SK-N-SH (cell line): ENCODE results near the gene KRT36. TPM values are rescaled to one million over a fixed set of nuclear protein-coding genes. Genes with fewer than 3 reads are reported as not detected.

Experiments
- CTCF ChIA-PET: fragments of 300-600, 350-600 bp; formaldehyde crosslinking; extraction: SDS; loops from one replicate; lab custom pipeline; 2021; lab: Yijun Ruan, JAX
- POLR2A ChIA-PET: fragments of 350-600 bp; sonication (Branson Sonifier 250); formaldehyde crosslinking; extraction: SDS; loops from one replicate; lab custom pipeline; 2020; ENCODE audit warnings: antibody characterized with exemption, inconsistent platforms; lab: Yijun Ruan, JAX
- DNase-seq: peaks from one replicate; pipeline ENCODE4 v3.0.0; 2012
- H2AFZ ChIP-seq: fragments of 200-600 bp; sonication (generic); 2 replicates; pipeline ENCODE4 v1.8.1; 2016; ENCODE audit warnings: antibody characterized with exemption, mild to moderate bottlenecking, low read depth
- H3F3A ChIP-seq: fragments of 200-600 bp; sonication (generic); replicated peaks from 2 replicates; pipeline ENCODE3; 2016; ENCODE audit warnings: antibody characterized with exemption, mild to moderate bottlenecking; ENCODE audit not compliant: insufficient read depth
- H3K27ac ChIP-seq, 2 experiments: fragments of 200-500 bp in 1 of 2; fragments of 200-600 bp in 1 of 2; sonication (Bioruptor generic) in 1 of 2; sonication (generic), shearing (Covaris generic) in 1 of 2; 2 replicates each; pipeline versions ENCODE4 v1.5.1 to v1.6.1; 2014 to 2016; ENCODE audit warnings: low read depth in 2 of 2, inconsistent platforms in 1 of 2, low read length in 1 of 2, mild to moderate bottlenecking in 1 of 2, mixed read lengths in 1 of 2
- H3K27me3 ChIP-seq: fragments of 200-600 bp; sonication (generic), shearing (Covaris generic); 2 replicates; pipeline ENCODE4 v1.6.1; 2016; ENCODE audit warnings: mixed run types; ENCODE audit not compliant: insufficient read depth
- H3K36me3 ChIP-seq, 2 experiments: fragments of 200-500 bp in 1 of 2; fragments of 200-600 bp in 1 of 2; sonication (Bioruptor generic) in 1 of 2; sonication (generic) in 1 of 2; replicated peaks in 1 of 2; 2 replicates each; pipeline versions ENCODE3 to v1.5.1; 2014 to 2016; ENCODE audit warnings: low read length in 1 of 2, mild to moderate bottlenecking in 1 of 2; ENCODE audit not compliant: insufficient read depth in 2 of 2, control insufficient read depth in 1 of 2
- H3K4me1 ChIP-seq, 2 experiments: fragments of 200-500 bp in 1 of 2; fragments of 200-600 bp in 1 of 2; sonication (Bioruptor generic) in 1 of 2; sonication (generic), shearing (Covaris generic) in 1 of 2; 2 replicates each; pipeline versions ENCODE4 v1.5.1 to v1.6.1; 2014 to 2016; ENCODE audit warnings: low read depth in 1 of 2, low read length in 1 of 2, mixed run types in 1 of 2; ENCODE audit not compliant: insufficient read depth in 2 of 2, control insufficient read depth in 1 of 2
- H3K4me2 ChIP-seq: fragments of 200-600 bp; sonication (generic), shearing (Covaris generic); 2 replicates; pipeline ENCODE4 v1.6.1; 2017; ENCODE audit warnings: mixed run types
- H3K4me3 ChIP-seq, 2 experiments: fragments of 200-500 bp in 1 of 2; fragments of 200-600 bp in 1 of 2; sonication (Bioruptor generic) in 1 of 2; sonication (generic), shearing (Covaris generic) in 1 of 2; 2 replicates each; pipeline versions ENCODE4 v1.5.1 to v1.8.1; 2014 to 2016; ENCODE audit warnings: low read depth in 2 of 2, inconsistent platforms in 1 of 2, low read length in 1 of 2, mild to moderate bottlenecking in 1 of 2, mixed read lengths in 1 of 2, moderate library complexity in 1 of 2
- H3K79me2 ChIP-seq: fragments of 200-600 bp; sonication (generic); 2 replicates; pipeline ENCODE4 v1.8.1; 2017; ENCODE audit warnings: mild to moderate bottlenecking; ENCODE audit not compliant: insufficient read depth
- H3K9ac ChIP-seq: fragments of 200-600 bp; sonication (generic); 2 replicates; pipeline ENCODE4 v1.6.1; 2017; ENCODE audit warnings: mixed run types
- H3K9me2 ChIP-seq: fragments of 200-600 bp; sonication (generic); 2 replicates; pipeline ENCODE4 v1.6.1; 2017; ENCODE audit warnings: mixed run types
- H3K9me3 ChIP-seq: fragments of 200-600 bp; sonication (generic); 2 replicates; pipeline ENCODE4 v1.6.1; 2017; ENCODE audit warnings: mixed run types, mild to moderate bottlenecking, moderate library complexity
- H4K20me1 ChIP-seq: fragments of 200-600 bp; sonication (generic); 2 replicates; pipeline ENCODE4 v1.6.1; 2017; ENCODE audit warnings: mild to moderate bottlenecking, mixed run types; ENCODE audit not compliant: insufficient read depth
- EP300 ChIP-seq, 2 experiments: IDR thresholded peaks; 2 replicates each; pipeline versions ENCODE4 v1.4.0 to v1.6.1; 2012; ENCODE audit warnings: borderline replicate concordance in 1 of 2, low read depth in 1 of 2, low read length in 1 of 2
- FOSL2 ChIP-seq: IDR thresholded peaks from 2 replicates; pipeline ENCODE4 v1.4.0; 2012; ENCODE audit warnings: low read depth, mild to moderate bottlenecking, moderate library complexity, borderline replicate concordance
- FOXM1 ChIP-seq: IDR thresholded peaks from 2 replicates; pipeline ENCODE4 v1.4.0; 2012; ENCODE audit warnings: low read depth, mild to moderate bottlenecking
- JUND ChIP-seq: IDR thresholded peaks from 2 replicates; pipeline ENCODE4 v1.4.0; 2012
- MEF2A ChIP-seq: IDR thresholded peaks from 2 replicates; pipeline ENCODE4 v1.4.0; 2012; ENCODE audit warnings: low read depth, borderline replicate concordance
- MXI1 ChIP-seq: IDR thresholded peaks from 2 replicates; pipeline ENCODE4 v1.6.1; 2012; ENCODE audit warnings: mild to moderate bottlenecking, low read depth, low read length, improper control_type of control experiment
- NFIC ChIP-seq: IDR thresholded peaks from 2 replicates; pipeline ENCODE4 v1.4.0; 2012; ENCODE audit warnings: borderline replicate concordance
- PBX3 ChIP-seq: IDR thresholded peaks from 2 replicates; pipeline ENCODE4; 2012
- RCOR1 ChIP-seq: fragments of 150-350 bp; IDR thresholded peaks from 2 replicates; pipeline ENCODE4 v1.6.1; 2017; ENCODE audit warnings: antibody characterized with exemption, low read length
- TAF1 ChIP-seq: IDR thresholded peaks from 2 replicates; pipeline ENCODE4 v1.6.1; 2012; ENCODE audit warnings: low read depth, mild to moderate bottlenecking, low read length, moderate library complexity, borderline replicate concordance
- TCF12 ChIP-seq: IDR thresholded peaks from 2 replicates; pipeline ENCODE4 v1.4.0; 2012
- WGBS: methylation state at CpG from one replicate; pipeline ENCODE4 v1.1.6; 2017; ENCODE audit warnings: low lambda C conversion rate; 5-methylcytosine and 5-hydroxymethylcytosine counted together
- polyA plus RNA-seq, 3 experiments: library from polyadenylated mRNA; depleted of rRNA; stranded (reverse); fragments of >200 nt; gene quantifications; 2 replicates each; pipeline ENCODE4 v1.2.3, GENCODE V29; 2012
- TF ChIP-seq, protein P1 (sequence below): fragments of 150-350 bp; IDR thresholded peaks from 2 replicates; pipeline ENCODE4 v1.6.1; 2017; ENCODE audit warnings: antibody characterized with exemption, low read length, low read depth, borderline replicate concordance
- TF ChIP-seq, protein P2 (sequence below): IDR thresholded peaks from 2 replicates; pipeline ENCODE4 v1.6.1; 2012; ENCODE audit warnings: mild to moderate bottlenecking, low read depth, low read length, moderate library complexity
- TF ChIP-seq, protein P3 (sequence below): IDR thresholded peaks from 2 replicates; pipeline ENCODE4 v1.4.0; 2012; ENCODE audit warnings: low read depth, borderline replicate concordance
- TF ChIP-seq, protein P4 (sequence below): fragments of 150-350 bp; IDR thresholded peaks from 2 replicates; pipeline ENCODE4 v1.6.1; 2016; ENCODE audit warnings: mild to moderate bottlenecking, low read depth, low read length

KRT36 gene
- polyA plus RNA-seq, 1 of the 3 experiments (the other 2 are of a cell fraction) = not detected

DNA sequence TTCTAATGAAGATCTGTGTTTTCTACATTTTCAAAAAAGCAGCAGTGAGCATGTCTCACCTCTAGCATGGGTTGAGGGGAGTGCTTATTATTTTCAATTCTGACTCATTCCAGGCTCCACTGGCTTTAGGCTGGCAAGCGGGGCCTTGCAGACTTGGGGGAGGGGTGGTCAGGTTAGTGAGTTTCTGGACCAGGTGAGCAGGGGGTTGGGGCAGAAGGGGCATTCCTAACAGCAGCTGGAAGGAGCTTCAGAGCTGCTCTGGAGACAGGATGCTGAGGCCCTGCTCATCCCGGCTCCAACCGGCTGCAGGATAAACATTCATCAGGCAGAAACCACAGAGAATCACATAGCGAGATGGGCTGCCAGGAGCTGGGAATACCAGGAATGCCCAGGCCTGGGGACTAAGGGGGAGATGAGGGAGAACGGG lies 48.9 kb upstream of the KRT36 start:
- Histone ChIP-seq H4K20me1 (no peaks in the 10 kb centered on the region), H3K4me1 (peaks cover 17 to 37% of the 10 kb centered on the region in 2 experiments; a peak in 3 of 4 replicates), H2AFZ (peak overlapping the region; percentile 73), H3K9ac (peak overlapping the region; percentile 54), H3K27me3 (no peaks in the 10 kb centered on the region), H3K27ac (peak overlapping the region; percentile 26 to 77; a peak in 2 of 4 replicates), H3K79me2 (no peaks in the 10 kb centered on the region), H3F3A (peaks cover 27% of the 10 kb centered on the region), H3K9me3 (no peaks in the 10 kb centered on the region), H3K4me2 (peak overlapping the region; percentile 59), H3K4me3 (no peak overlapping the region), H3K36me3 (no peaks in the 10 kb centered on the region), H3K9me2 (no peaks in the 10 kb centered on the region)
- ChIA-PET CTCF (interaction anchor here (1.2 to 25.5 kb wide), 6 partner anchors 11 to 127 kb away, joined by 3 to 646 read pairs (median 7); partner anchors contain the start of genes KRT15 and KRT19), POLR2A (no interaction called here)
- TF ChIP-seq, protein P1, sequence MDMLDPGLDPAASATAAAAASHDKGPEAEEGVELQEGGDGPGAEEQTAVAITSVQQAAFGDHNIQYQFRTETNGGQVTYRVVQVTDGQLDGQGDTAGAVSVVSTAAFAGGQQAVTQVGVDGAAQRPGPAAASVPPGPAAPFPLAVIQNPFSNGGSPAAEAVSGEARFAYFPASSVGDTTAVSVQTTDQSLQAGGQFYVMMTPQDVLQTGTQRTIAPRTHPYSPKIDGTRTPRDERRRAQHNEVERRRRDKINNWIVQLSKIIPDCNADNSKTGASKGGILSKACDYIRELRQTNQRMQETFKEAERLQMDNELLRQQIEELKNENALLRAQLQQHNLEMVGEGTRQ = no peak
- 0 out of 2 replicates have a peak, but pooled peaks have one; percentile 11 for TF ChIP-seq TAF1
- no peak for TF ChIP-seq FOXM1
- TF ChIP-seq JUND = no peak
- TF ChIP-seq PBX3 = 0 out of 2 replicates have a peak, but pooled peaks have one; percentile 5
- TF ChIP-seq, protein P2, sequence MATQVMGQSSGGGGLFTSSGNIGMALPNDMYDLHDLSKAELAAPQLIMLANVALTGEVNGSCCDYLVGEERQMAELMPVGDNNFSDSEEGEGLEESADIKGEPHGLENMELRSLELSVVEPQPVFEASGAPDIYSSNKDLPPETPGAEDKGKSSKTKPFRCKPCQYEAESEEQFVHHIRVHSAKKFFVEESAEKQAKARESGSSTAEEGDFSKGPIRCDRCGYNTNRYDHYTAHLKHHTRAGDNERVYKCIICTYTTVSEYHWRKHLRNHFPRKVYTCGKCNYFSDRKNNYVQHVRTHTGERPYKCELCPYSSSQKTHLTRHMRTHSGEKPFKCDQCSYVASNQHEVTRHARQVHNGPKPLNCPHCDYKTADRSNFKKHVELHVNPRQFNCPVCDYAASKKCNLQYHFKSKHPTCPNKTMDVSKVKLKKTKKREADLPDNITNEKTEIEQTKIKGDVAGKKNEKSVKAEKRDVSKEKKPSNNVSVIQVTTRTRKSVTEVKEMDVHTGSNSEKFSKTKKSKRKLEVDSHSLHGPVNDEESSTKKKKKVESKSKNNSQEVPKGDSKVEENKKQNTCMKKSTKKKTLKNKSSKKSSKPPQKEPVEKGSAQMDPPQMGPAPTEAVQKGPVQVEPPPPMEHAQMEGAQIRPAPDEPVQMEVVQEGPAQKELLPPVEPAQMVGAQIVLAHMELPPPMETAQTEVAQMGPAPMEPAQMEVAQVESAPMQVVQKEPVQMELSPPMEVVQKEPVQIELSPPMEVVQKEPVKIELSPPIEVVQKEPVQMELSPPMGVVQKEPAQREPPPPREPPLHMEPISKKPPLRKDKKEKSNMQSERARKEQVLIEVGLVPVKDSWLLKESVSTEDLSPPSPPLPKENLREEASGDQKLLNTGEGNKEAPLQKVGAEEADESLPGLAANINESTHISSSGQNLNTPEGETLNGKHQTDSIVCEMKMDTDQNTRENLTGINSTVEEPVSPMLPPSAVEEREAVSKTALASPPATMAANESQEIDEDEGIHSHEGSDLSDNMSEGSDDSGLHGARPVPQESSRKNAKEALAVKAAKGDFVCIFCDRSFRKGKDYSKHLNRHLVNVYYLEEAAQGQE = peak; percentile 31; the same call in 1 of the 2 replicates
- TF ChIP-seq EP300 (IDR thresholded peaks at IDR 0.05; ENCODE audit: borderline replicate concordance in 1 of 2, low read depth in 1 of 2, low read length in 1 of 2) = no peak
- peak; percentile 37; the same call in 1 of the 2 replicates for TF ChIP-seq FOSL2
- TF ChIP-seq, protein P3, sequence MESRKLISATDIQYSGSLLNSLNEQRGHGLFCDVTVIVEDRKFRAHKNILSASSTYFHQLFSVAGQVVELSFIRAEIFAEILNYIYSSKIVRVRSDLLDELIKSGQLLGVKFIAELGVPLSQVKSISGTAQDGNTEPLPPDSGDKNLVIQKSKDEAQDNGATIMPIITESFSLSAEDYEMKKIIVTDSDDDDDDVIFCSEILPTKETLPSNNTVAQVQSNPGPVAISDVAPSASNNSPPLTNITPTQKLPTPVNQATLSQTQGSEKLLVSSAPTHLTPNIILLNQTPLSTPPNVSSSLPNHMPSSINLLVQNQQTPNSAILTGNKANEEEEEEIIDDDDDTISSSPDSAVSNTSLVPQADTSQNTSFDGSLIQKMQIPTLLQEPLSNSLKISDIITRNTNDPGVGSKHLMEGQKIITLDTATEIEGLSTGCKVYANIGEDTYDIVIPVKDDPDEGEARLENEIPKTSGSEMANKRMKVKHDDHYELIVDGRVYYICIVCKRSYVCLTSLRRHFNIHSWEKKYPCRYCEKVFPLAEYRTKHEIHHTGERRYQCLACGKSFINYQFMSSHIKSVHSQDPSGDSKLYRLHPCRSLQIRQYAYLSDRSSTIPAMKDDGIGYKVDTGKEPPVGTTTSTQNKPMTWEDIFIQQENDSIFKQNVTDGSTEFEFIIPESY = no peak
- TF ChIP-seq TCF12 = peak; percentile 51
- no peak for TF ChIP-seq RCOR1
- TF ChIP-seq, protein P4, sequence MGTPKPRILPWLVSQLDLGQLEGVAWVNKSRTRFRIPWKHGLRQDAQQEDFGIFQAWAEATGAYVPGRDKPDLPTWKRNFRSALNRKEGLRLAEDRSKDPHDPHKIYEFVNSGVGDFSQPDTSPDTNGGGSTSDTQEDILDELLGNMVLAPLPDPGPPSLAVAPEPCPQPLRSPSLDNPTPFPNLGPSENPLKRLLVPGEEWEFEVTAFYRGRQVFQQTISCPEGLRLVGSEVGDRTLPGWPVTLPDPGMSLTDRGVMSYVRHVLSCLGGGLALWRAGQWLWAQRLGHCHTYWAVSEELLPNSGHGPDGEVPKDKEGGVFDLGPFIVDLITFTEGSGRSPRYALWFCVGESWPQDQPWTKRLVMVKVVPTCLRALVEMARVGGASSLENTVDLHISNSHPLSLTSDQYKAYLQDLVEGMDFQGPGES = no peak
- no peak for TF ChIP-seq MXI1
- peak; percentile 42; the same call in 1 of the 2 replicates for TF ChIP-seq NFIC
- TF ChIP-seq MEF2A = no peak
- no peak for DNase-seq
- WGBS = 17% methylated on average over 5 of the region's 5 CpGs
